ENCODE data around the gene PTGR2. TPM values are rescaled to one million over a fixed set of nuclear protein-coding genes. Genes with fewer than 3 reads are reported as not detected.

Gene PTGR2
- total and polyA plus RNA-seq, 2 donors (not counting 3 experiments of a cell fraction or from before 2014, with no cell fraction given), result 1.1 to 5.6 TPM

- BruUV-seq (replicated peaks), result no TSS peak
- Histone ChIP-seq H3K9ac (replicated peaks; ENCODE audit: extremely low read depth, insufficient read depth, low read length) (no peak overlapping the region), H3K27ac (ENCODE audit: insufficient read depth, low read depth, low read length) (no peak overlapping the region), H3K4me3 (replicated peaks in 1 of 3; ENCODE audit: insufficient read depth in 1 of 3, low read depth in 1 of 3, low read length in 3 of 3) (no peak overlapping the region), H3K36me3 (ENCODE audit: control insufficient read depth in 2 of 2, extremely low read depth in 1 of 2, insufficient read depth in 2 of 2, low read length in 2 of 2) (no peaks in the 10 kb centered on the region), H3K9me3 (replicated peaks; ENCODE audit: control insufficient read depth, insufficient read depth, low read length) (no peaks in the 10 kb centered on the region), H4K20me1 (replicated peaks; ENCODE audit: control insufficient read depth, extremely low read depth, insufficient read depth, low read length) (no peaks in the 10 kb centered on the region), H3K79me2 (ENCODE audit: control insufficient read depth, insufficient read depth, low read length) (no peaks in the 10 kb centered on the region), H2AFZ (ENCODE audit: low read depth, low read length) (no peak overlapping the region), H3K27me3 (ENCODE audit: control insufficient read depth in 2 of 2, insufficient read depth in 2 of 2, low read length in 2 of 2) (peaks cover 0 to 2% of the 10 kb centered on the region in 2 experiments), H3K9me1 (replicated peaks; ENCODE audit: control insufficient read depth, extremely low read depth, insufficient read depth, low read length) (no peaks in the 10 kb centered on the region), H3K4me2 (ENCODE audit: insufficient read depth, low read length) (no peak overlapping the region), H3K4me1 (ENCODE audit: control insufficient read depth, extremely low read depth, insufficient read depth, low read length) (no peaks in the 10 kb centered on the region)
- no peak for TF ChIP-seq JUN (IDR thresholded peaks at IDR 0.05; ENCODE audit: borderline replicate concordance, insufficient read depth, insufficient read length, low read depth)
- no peak for TF ChIP-seq CTCF (IDR thresholded peaks at IDR 0.05; ENCODE audit: extremely low read depth in 1 of 2, insufficient read depth in 1 of 2, low read depth in 1 of 2, low read length in 2 of 2)
- no peak for TF ChIP-seq FOS (IDR thresholded peaks at IDR 0.05; ENCODE audit: borderline replicate concordance, insufficient read depth, low read length)
- TF ChIP-seq POLR2AphosphoS5 (IDR thresholded peaks at IDR 0.05; ENCODE audit: insufficient read depth, low read depth, low read length), result no peak
- TF ChIP-seq MYC (IDR thresholded peaks at IDR 0.05; ENCODE audit: low read depth, low read length), result no peak
- TF ChIP-seq GATA2 (IDR thresholded peaks at IDR 0.05; ENCODE audit: insufficient read depth, insufficient read length, low read depth, low read length), result no peak
- TF ChIP-seq POLR2A (IDR thresholded peaks at IDR 0.05; ENCODE audit: low read depth, low read length), result no peak
- TF ChIP-seq, protein P1, sequence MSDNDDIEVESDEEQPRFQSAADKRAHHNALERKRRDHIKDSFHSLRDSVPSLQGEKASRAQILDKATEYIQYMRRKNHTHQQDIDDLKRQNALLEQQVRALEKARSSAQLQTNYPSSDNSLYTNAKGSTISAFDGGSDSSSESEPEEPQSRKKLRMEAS (IDR thresholded peaks at IDR 0.05; ENCODE audit: insufficient read depth, insufficient read length), result no peak
- TF ChIP-seq EZH2 (IDR thresholded peaks at IDR 0.05; ENCODE audit: borderline replicate concordance, low read depth, low read length, severe bottlenecking), result no peak
- intact Hi-C loops (cut with micrococcal nuclease) (no loop called here), dilution Hi-C loops (cut with MboI; ENCODE audit: extremely low pct_ligation_motif_present, low sequenced_read_pairs) (no loop called here)
- CTCF ChIA-PET, result interaction anchor here (1.2 to 1.3 kb wide), 2 partner anchors 9 to 80 kb away, joined by 3 to 5 read pairs; no protein-coding TSS in a partner anchor
- no peak for DNase-seq (ENCODE audit: low read depth, low spot score)
- no peak for FAIRE-seq
- POLR2A ChIA-PET, result interaction anchor here (0.5 kb wide), 1 partner anchor 117 kb away, joined by 4 read pairs; no protein-coding TSS in a partner anchor
Measured at GRCh38 chr14:73809391-73809790, 42.2 kb upstream of the PTGR2 start.

All from endothelial cell of umbilical vein (primary cell).